GM12875 (cell line): ENCODE results near the gene CD300LF.

Experiments
- H3K4me3 ChIP-seq: one replicate; pipeline ENCODE4 v1.5.1; 2011; ENCODE audit warnings: low read depth, low read length, control low read depth
- TF ChIP-seq, protein P1 (sequence below): IDR thresholded peaks from 2 replicates; pipeline ENCODE4 v1.5.1; 2011; ENCODE audit warnings: low read depth, mild to moderate bottlenecking, control low read depth, inconsistent platforms, low read length, moderate library complexity, borderline replicate concordance; ENCODE audit not compliant: insufficient read depth

The CD300LF gene

DNA sequence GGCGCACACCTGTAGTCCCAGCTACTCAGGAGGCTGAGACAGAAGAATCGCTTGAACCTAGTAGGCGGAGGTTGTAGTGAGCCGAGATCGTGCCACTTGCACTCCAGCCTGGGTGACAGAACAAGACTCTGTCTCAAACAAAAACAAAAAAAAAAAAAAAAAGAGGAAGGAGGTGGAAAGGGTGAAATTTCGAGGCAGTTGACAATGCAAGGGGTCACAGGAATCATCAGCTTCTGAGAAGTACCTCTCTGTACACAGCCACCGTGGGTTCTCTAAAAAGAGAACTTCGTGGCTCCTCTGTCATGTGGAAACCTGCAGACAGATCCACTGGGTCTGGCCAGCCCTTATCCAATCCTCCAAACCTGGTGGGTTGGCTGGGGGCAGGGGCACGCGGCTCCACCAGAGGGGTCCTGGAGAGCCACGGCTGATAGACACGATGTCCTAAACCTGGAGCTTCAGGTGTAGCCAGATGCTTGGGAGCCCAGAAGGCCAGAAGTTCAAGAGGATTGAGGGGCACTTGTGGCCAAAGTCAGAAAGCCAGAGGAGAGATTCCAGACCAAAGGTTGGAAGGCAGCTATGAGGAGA lies 540 bp upstream of the CD300LF start:
- TF ChIP-seq, protein P1, sequence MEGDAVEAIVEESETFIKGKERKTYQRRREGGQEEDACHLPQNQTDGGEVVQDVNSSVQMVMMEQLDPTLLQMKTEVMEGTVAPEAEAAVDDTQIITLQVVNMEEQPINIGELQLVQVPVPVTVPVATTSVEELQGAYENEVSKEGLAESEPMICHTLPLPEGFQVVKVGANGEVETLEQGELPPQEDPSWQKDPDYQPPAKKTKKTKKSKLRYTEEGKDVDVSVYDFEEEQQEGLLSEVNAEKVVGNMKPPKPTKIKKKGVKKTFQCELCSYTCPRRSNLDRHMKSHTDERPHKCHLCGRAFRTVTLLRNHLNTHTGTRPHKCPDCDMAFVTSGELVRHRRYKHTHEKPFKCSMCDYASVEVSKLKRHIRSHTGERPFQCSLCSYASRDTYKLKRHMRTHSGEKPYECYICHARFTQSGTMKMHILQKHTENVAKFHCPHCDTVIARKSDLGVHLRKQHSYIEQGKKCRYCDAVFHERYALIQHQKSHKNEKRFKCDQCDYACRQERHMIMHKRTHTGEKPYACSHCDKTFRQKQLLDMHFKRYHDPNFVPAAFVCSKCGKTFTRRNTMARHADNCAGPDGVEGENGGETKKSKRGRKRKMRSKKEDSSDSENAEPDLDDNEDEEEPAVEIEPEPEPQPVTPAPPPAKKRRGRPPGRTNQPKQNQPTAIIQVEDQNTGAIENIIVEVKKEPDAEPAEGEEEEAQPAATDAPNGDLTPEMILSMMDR = no peak
- no peak overlapping the region for H3K4me3 ChIP-seq

DNA sequence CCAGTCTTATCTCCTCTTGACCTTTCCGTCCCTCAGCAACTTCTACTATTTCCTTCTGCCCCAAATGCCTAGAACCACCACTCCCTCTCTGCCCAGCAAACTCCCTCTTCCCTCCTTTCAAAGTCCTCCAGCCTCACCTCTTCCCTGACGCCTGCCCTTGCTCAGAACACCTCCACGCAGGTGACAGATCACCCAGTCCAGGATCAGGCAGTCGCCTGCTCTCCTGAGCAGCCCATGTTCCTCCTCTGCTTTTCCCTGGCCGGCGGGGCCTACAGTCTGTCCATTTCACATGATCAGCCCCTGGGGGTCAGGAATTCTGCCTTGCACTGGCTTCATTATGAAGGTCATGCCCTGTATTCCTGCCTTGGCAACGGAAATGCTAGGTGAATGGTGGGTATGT lies 422 bp downstream of the CD300LF start:
- TF ChIP-seq, protein P1 = no peak
- no peak overlapping the region for H3K4me3 ChIP-seq

DNA sequence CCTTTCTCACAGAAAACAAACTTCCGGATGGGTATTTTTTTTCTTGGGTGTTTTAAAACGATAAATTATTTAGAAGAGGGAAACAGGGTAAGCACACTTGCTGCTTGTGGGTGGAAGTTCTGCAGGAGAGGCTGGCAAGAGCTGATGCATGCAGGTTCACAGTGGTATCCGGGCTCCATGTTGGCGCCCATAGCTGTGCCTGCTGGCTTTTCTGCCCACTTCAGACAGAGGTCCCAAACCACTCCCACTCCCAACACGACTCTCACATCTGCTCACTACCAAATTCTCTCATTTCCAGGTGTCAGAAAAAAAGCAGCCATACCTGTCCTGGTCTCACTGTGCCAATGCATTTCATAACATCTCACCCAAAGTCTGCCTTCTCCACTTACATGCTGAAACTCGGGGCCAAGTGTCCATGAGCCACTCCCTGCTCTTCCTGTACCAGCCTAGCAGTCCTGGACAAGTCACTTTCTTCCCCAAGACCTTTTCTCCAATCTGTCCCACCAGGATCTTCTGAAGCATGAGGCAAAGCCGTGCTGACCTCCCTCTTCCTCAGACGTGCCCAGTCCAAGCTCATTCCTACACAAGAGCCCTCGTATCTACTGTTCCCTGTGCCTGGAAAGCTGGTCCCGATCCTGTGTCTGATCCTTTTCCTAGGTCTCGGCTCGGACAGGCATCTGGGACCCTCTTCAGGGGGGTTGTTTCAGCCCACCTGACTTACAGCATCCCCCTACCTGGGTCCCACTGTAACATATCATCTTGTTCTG lies 1.5 kb downstream of the CD300LF start:
- no peak overlapping the region for H3K4me3 ChIP-seq
- TF ChIP-seq, protein P1 = no peak

DNA sequence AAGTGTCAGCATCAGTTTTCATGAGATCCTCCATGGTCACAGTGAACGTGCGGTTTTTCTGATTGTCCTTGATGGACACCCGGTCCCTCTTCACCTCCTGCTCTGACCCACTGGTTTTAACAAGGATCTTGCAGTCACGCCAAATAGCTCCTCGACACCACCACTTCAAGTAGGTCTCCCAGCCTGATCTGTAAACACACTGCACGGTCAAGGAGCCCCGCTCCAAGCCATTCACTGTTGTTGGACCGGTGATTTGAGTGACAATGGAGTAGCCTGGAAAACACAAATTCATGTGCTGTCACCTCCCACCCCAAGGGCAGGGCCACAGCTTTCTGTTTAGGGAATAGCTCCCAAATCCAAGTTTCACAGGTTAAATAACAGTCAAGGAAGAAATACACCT lies 8.2 kb downstream of the CD300LF start:
- TF ChIP-seq, protein P1 = no peak
- no peak overlapping the region for H3K4me3 ChIP-seq

DNA sequence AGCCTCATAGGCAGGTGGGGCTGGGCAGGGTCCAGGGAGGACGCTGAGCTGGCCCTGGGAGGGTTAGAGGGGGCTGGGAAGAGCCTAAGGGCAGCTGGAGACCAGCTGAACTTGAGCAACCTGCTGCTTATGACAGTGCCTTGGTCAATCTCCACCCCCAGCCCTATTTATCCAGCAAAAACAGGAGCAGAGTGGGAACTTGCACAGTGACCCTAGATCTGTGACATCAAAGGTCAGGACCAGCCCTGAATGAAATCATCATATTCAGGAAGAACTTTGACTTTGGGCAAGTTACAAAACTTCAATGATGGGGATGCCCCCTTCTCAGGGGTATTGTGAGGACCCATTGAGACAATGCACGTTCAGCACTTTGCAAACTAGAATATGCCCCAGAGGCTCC lies 9.4 kb downstream of the CD300LF start:
- H3K4me3 ChIP-seq = no peak overlapping the region

DNA sequence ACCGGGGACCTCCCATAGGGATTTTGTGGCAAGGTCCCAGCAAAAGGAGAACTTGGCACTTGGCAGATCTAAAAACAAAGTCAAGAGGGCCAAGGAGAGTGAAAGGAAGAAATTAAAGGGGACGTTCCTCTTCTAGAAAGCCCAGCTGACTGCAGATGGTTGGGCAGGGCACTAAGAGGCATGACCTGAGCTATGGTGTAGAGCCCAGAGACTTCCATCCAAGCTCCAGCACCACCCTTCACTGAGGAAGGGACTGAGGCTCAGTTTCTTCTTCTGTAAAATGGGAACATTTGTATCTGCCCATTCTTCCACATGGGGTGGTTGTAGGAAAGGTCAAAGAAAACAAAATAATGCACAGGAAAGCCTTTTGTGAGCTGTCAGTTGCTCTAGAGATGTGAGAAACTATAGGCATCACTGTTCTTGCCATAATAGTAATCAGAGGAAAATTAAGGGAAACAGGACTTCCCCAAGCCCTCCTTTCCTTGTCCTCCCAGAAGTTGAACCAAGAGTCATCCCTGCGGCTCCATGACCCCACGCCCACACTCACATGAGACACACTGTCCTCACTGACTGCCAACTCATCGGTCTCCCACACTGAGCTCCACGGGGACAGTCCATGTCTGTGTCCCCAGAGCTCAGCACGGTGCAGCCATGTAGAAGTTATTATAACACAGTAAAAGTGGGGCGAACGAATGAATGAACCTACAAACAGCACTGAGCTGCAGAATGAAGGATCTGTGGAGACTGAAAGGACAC lies 10.4 kb downstream of the CD300LF start:
- TF ChIP-seq, protein P1 = no peak
- no peak overlapping the region for H3K4me3 ChIP-seq

More for the DNA sequence above, 9.4 kb downstream of the CD300LF start:
- TF ChIP-seq, protein P1 = no peak

DNA sequence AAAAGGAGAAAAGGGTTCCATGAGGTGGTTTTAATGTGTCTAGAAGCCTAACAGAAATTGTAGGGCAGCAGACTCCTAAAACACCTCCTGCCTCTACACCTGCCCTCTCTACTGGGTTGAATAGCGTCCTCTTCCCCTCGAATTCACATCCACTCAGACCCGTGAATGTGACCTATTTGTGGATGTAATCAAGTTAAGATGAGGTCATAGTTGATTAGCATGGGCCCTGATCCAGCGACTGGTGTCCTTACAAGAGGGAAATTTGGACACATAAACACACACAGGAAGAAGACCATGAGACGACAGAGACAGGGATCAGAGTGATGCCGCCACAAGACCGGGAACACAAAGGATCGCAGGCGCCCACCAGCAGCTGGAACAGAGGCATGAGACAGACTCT lies 13.5 kb downstream of the CD300LF start:
- TF ChIP-seq, protein P1 = no peak
- H3K4me3 ChIP-seq = no peak overlapping the region
